ENCODE results near the gene PTPN4.

PTPN4 gene

DNA sequence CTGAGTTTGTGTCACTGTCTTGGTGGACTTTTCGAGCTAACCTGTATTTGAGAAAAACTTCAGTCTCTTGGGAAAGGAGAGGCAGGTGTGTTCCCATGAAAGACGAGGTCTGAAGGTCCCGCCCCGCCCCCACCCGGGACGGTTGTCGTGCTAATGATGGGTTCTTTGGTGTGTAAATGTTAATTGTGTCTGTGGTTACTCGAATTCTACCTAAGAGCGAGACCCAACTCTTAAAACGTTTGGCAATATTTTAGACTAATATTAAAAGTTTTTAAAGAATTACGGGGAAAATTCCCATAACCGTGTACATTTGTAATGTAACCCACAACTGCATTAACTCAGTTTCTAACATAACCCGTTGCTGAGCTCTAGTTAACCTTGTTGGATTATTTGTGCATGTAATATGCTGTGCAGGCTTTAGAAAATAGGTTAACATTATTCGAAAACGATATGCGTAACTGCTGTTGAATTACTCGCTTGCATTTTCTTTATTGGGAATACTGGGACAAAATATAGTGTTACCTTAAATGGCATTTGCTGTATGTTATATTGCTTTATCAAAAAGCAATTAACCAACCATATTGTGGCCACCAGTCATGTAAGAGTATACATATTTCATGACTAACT lies 254.0 kb downstream of the PTPN4 start:
- Histone ChIP-seq H4K20me1 (ENCODE audit: insufficient read depth, low read length) (no peaks in the 10 kb centered on the region), H3K36me3 (replicated peaks; ENCODE audit: insufficient read depth, low read length) (no peaks in the 10 kb centered on the region), H3K27ac (ENCODE audit: low read length) (no peak overlapping the region), H3K4me1 (ENCODE audit: low read length) (peaks cover 16% of the 10 kb centered on the region), H3K9ac (ENCODE audit: low read length) (peak overlapping the region; percentile 70), H3F3A (ENCODE audit: insufficient read depth, low read length) (peaks cover 19% of the 10 kb centered on the region), H3K79me2 (ENCODE audit: low read length) (peaks cover 13% of the 10 kb centered on the region), H3K9me2 (replicated peaks; ENCODE audit: insufficient read depth, low read length) (no peaks in the 10 kb centered on the region), H3K9me3 (replicated peaks; ENCODE audit: insufficient read depth, low read length) (no peaks in the 10 kb centered on the region), H3K4me2 (ENCODE audit: low read depth, low read length) (peak overlapping the region; percentile 88), H3K27me3 (replicated peaks; ENCODE audit: insufficient read depth, low read length) (no peaks in the 10 kb centered on the region), H2AFZ (ENCODE audit: low read length) (peak overlapping the region; percentile 91), H3K4me3 (ENCODE audit: low read length) (peak overlapping the region; percentile 84)
- TF ChIP-seq EZH2 (optimal IDR thresholded peaks at IDR 0.05; ENCODE audit: low read depth, low read length) (no peak), CTCF (IDR thresholded peaks at IDR 0.05; ENCODE audit: low read length) (no peak), EZH2phosphoT487 (IDR thresholded peaks at IDR 0.05; ENCODE audit: low read length) (no peak)
- no peak for DNase-seq

DNA sequence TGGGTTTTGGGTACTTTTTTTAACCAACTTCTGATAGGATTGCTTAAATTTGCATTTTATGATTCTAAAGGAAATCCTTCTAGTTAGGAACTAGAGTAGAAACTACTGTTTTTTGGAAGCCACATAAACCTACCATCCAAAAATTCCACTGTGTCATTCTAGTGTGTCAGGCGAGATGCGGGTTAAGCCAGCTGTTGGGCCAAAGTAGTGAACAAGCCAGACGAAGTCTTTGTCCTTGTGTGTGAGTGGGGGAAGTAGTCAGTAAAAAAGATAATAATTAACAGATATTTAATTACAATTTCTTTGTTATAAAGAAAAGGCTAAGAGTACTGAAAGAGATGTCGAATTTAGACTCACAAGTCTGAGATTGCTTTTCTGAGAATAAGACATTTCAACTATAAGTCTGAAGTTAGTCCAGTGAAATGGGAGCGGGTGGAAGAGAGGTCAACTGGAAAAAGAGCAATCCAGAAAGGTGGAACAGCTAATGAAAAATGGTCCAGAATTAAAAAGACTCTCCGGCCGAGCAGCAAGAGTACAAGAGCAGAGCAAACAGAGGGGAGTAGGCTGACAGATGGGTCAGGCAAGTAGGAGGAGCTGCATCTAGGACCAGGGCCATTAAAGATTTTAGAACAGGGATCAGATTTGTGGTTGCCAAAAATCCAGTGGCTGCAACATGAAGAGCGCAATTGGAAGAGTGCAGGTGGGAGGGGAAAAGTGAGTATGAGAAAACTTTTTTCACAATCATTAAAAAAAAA lies 254.7 kb downstream of the PTPN4 start:
- Histone ChIP-seq H2AFZ (ENCODE audit: low read length) (no peak overlapping the region), H3F3A (ENCODE audit: insufficient read depth, low read length) (peaks cover 19% of the 10 kb centered on the region), H3K27ac (ENCODE audit: low read length) (no peak overlapping the region), H3K9me3 (replicated peaks; ENCODE audit: insufficient read depth, low read length) (no peaks in the 10 kb centered on the region), H3K9ac (ENCODE audit: low read length) (no peak overlapping the region), H3K36me3 (replicated peaks; ENCODE audit: insufficient read depth, low read length) (no peaks in the 10 kb centered on the region), H3K4me3 (ENCODE audit: low read length) (peak overlapping the region; percentile 84; the same call in 1 of the 2 replicates), H3K4me2 (ENCODE audit: low read depth, low read length) (peak overlapping the region; percentile 88), H3K79me2 (ENCODE audit: low read length) (peaks cover 13% of the 10 kb centered on the region), H3K4me1 (ENCODE audit: low read length) (peaks cover 16% of the 10 kb centered on the region), H3K27me3 (replicated peaks; ENCODE audit: insufficient read depth, low read length) (no peaks in the 10 kb centered on the region), H4K20me1 (ENCODE audit: insufficient read depth, low read length) (no peaks in the 10 kb centered on the region), H3K9me2 (replicated peaks; ENCODE audit: insufficient read depth, low read length) (no peaks in the 10 kb centered on the region)
- DNase-seq = no peak
- TF ChIP-seq CTCF (IDR thresholded peaks at IDR 0.05; ENCODE audit: low read length) (no peak), EZH2 (optimal IDR thresholded peaks at IDR 0.05; ENCODE audit: low read depth, low read length) (no peak), EZH2phosphoT487 (IDR thresholded peaks at IDR 0.05; ENCODE audit: low read length) (no peak)

DNA sequence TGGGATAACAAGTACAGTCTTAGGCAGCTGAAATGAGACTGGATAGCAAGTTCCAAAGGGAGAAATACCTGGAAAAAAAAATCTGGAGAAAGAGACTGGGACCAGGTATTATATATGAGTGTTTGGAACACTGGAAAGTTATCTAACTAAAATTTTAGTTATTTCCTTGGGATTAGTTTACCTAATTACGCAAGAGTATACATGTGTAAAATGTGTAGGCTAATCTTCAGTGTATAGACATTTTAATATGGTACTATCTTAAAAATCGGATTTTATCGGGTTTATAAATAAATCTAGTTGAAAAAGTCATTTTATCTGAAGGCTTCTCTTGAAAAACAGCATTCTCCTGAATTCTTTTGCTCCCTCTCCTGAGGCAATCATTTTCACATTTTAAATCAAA lies 257.1 kb downstream of the PTPN4 start:
- peaks cover 13% of the 10 kb centered on the region for H3K79me2 ChIP-seq (ENCODE audit: low read length)
- H3K4me3 ChIP-seq (ENCODE audit: low read length) = no peak overlapping the region
- no peaks in the 10 kb centered on the region for H3K9me3 ChIP-seq (replicated peaks; ENCODE audit: insufficient read depth, low read length)
- TF ChIP-seq CTCF (IDR thresholded peaks at IDR 0.05; ENCODE audit: low read length) (no peak), EZH2phosphoT487 (IDR thresholded peaks at IDR 0.05; ENCODE audit: low read length) (no peak), EZH2 (optimal IDR thresholded peaks at IDR 0.05; ENCODE audit: low read depth, low read length) (no peak)
- H3K36me3 ChIP-seq (replicated peaks; ENCODE audit: insufficient read depth, low read length) = no peaks in the 10 kb centered on the region
- H3K4me1 ChIP-seq (ENCODE audit: low read length) = peaks cover 7% of the 10 kb centered on the region
- H3K4me2 ChIP-seq (ENCODE audit: low read depth, low read length) = no peak overlapping the region
- no peak overlapping the region for H2AFZ ChIP-seq (ENCODE audit: low read length)
- H3K9me2 ChIP-seq (replicated peaks; ENCODE audit: insufficient read depth, low read length) = no peaks in the 10 kb centered on the region
- H3F3A ChIP-seq (ENCODE audit: insufficient read depth, low read length) = peaks cover 7% of the 10 kb centered on the region; the same call in 1 of the 2 replicates
- H3K9ac ChIP-seq (ENCODE audit: low read length) = no peak overlapping the region
- no peak overlapping the region for H3K27ac ChIP-seq (ENCODE audit: low read length)
- no peaks in the 10 kb centered on the region for H4K20me1 ChIP-seq (ENCODE audit: insufficient read depth, low read length)
- H3K27me3 ChIP-seq (replicated peaks; ENCODE audit: insufficient read depth, low read length) = no peaks in the 10 kb centered on the region
- no peak for DNase-seq

Measured in MM.1S (cell line).